HCT116 (cell line): ENCODE measurements around the gene AEBP1. TPM values are rescaled to one million over a fixed set of nuclear protein-coding genes. Genes with fewer than 3 reads are reported as not detected.

Source experiments
- ATAC-seq: fragments of 200-7000 bp; cut with Tn5 transposase; 2 replicates; pipeline ENCODE4 v1.9.1; 2020; ENCODE audit warnings: mild to moderate bottlenecking, moderate library complexity
- BruUV-seq: library from RNA; stranded (reverse); fragments of 400-500 nt; replicated peaks from 2 replicates; lab custom pipeline; 2021; lab: Mats Ljungman, UMichigan
- CTCF ChIA-PET: fragments of 300-600 bp; sonication (Branson Sonifier 250); formaldehyde crosslinking; loops from one replicate; lab custom pipeline; 2021; ENCODE audit warnings: antibody characterized with exemption; lab: Charles Lee
- POLR2A ChIA-PET: fragments of 300-600, 350-600 bp; sonication (Branson Sonifier 250); formaldehyde crosslinking; loops from one replicate; lab custom pipeline; 2021; ENCODE audit warnings: antibody characterized with exemption; lab: Charles Lee
- RAD21 ChIA-PET, 2 experiments: fragments of 300-600 bp; sonication (Branson Sonifier 250); formaldehyde crosslinking; loops; one replicate each; lab custom pipeline; 2023; ENCODE audit warnings: low total read pairs in 2 of 2; ENCODE audit not compliant: uncharacterized antibody in 2 of 2, unreplicated experiment in 2 of 2, low non-redundant PET in 1 of 2; lab: Charles Lee
- DNase-seq: peaks from one replicate; pipeline ENCODE4 v3.0.0-alpha.2; 2010; ENCODE audit warnings: low read depth, low spot score
- H2AFZ ChIP-seq: fragments of 200-600 bp; shearing (Covaris generic), sonication (generic); 2 replicates; pipeline ENCODE4 v1.6.1; 2017; ENCODE audit warnings: low read depth, mixed run types, mixed read lengths, antibody characterized with exemption, low read length; ENCODE audit not compliant: poor library complexity, severe bottlenecking
- H3K27ac ChIP-seq: 2 replicates; pipeline ENCODE4 v1.5.1; 2012; ENCODE audit warnings: low read depth, low read length
- H3K27me3 ChIP-seq: fragments of 200-600 bp; sonication (generic); 2 replicates; pipeline ENCODE4 v1.6.1; 2016; ENCODE audit warnings: mixed run types, low read length, mixed read lengths; ENCODE audit not compliant: insufficient read depth
- H3K36me3 ChIP-seq, 2 experiments: fragments of 200-500 bp in 1 of 2; fragments of 200-600 bp in 1 of 2; sonication (Bioruptor generic) in 1 of 2; sonication (generic) in 1 of 2; 2 replicates each; pipeline versions ENCODE4 v1.5.1 to v1.6.1; 2014 to 2016; ENCODE audit warnings: low read length in 2 of 2, inconsistent platforms in 1 of 2, mixed read lengths in 1 of 2, mixed run types in 1 of 2; ENCODE audit not compliant: insufficient read depth in 2 of 2, control insufficient read depth in 1 of 2
- H3K4me1 ChIP-seq, 2 experiments: fragments of 200-600 bp in 1 of 2; sonication (generic) in 1 of 2; 2 replicates each; pipeline versions ENCODE4 v1.5.1 to v1.6.1; 2012 to 2017; ENCODE audit warnings: low read length in 2 of 2, inconsistent platforms in 1 of 2, mild to moderate bottlenecking in 1 of 2, mixed read lengths in 1 of 2, mixed run types in 1 of 2, moderate library complexity in 1 of 2; ENCODE audit not compliant: insufficient read depth in 2 of 2, control insufficient read depth in 1 of 2
- H3K4me2 ChIP-seq: fragments of 200-600 bp; sonication (generic); 2 replicates; pipeline ENCODE4 v1.6.1; 2017; ENCODE audit warnings: mixed run types, low read length, mixed read lengths
- H3K4me3 ChIP-seq, 2 experiments: fragments of 200-600 bp in 1 of 2; sonication (generic) in 1 of 2; replicated peaks in 1 of 2; 2 replicates each; pipeline ENCODE4 v1.5.1; 2011 to 2016; ENCODE audit warnings: low read length in 2 of 2, control low read depth in 1 of 2, low read depth in 1 of 2, mild to moderate bottlenecking in 1 of 2, mixed read lengths in 1 of 2, mixed run types in 1 of 2
- H3K79me2 ChIP-seq: fragments of 200-600 bp; sonication (generic); 2 replicates; pipeline ENCODE4 v1.6.1; 2017; ENCODE audit warnings: mild to moderate bottlenecking, mixed run types, low read length, moderate library complexity, mixed read lengths; ENCODE audit not compliant: insufficient read depth
- H3K9ac ChIP-seq: fragments of 200-600 bp; sonication (generic); 2 replicates; pipeline ENCODE4 v1.6.1; 2016; ENCODE audit warnings: low read length, mixed read lengths
- H3K9me2 ChIP-seq: fragments of 200-600 bp; sonication (generic), shearing (Covaris generic); 2 replicates; pipeline ENCODE4 v1.6.1; 2017; ENCODE audit warnings: mixed run types, mild to moderate bottlenecking, moderate library complexity; ENCODE audit not compliant: insufficient read depth
- H3K9me3 ChIP-seq, 2 experiments: fragments of 200-500 bp in 1 of 2; fragments of 200-600 bp in 1 of 2; sonication (Bioruptor generic) in 1 of 2; sonication (generic) in 1 of 2; 2 replicates each; pipeline ENCODE4 v1.6.1; 2014 to 2017; ENCODE audit warnings: low read length in 2 of 2, mixed read lengths in 2 of 2, inconsistent platforms in 1 of 2, low read depth in 1 of 2, mild to moderate bottlenecking in 1 of 2, mixed run types in 1 of 2, moderate library complexity in 1 of 2; ENCODE audit not compliant: control insufficient read depth in 1 of 2, insufficient read depth in 1 of 2
- H4K20me1 ChIP-seq: fragments of 200-600 bp; sonication (generic), shearing (Covaris generic); 2 replicates; pipeline ENCODE4 v1.6.1; 2017; ENCODE audit warnings: mixed run types, mild to moderate bottlenecking, moderate library complexity; ENCODE audit not compliant: insufficient read depth
- CBX3 ChIP-seq: IDR thresholded peaks from 2 replicates; pipeline ENCODE4 v1.6.1; 2012; ENCODE audit warnings: low read depth
- CEBPB ChIP-seq: IDR thresholded peaks from 2 replicates; pipeline ENCODE4 v1.6.1; 2012; ENCODE audit warnings: low read depth
- ELF1 ChIP-seq: IDR thresholded peaks from 2 replicates; pipeline ENCODE4 v1.6.1; 2012; ENCODE audit warnings: low read depth, borderline replicate concordance
- EZH2 ChIP-seq: fragments of 200-600 bp; sonication (generic); IDR thresholded peaks from 2 replicates; pipeline ENCODE4 v1.6.1; 2017; ENCODE audit warnings: antibody characterized with exemption, mixed run types
- EZH2phosphoT487 ChIP-seq: fragments of 200-600 bp; IDR thresholded peaks from 2 replicates; pipeline ENCODE4 v1.6.1; 2018; ENCODE audit warnings: antibody characterized with exemption, borderline replicate concordance
- FOSL1 ChIP-seq: IDR thresholded peaks from 2 replicates; pipeline ENCODE4 v1.6.1; 2012; ENCODE audit warnings: low read depth
- JUND ChIP-seq: IDR thresholded peaks from 2 replicates; pipeline ENCODE4 v1.6.1; 2012
- POLR2A ChIP-seq: IDR thresholded peaks from 2 replicates; pipeline ENCODE4 v1.7.0; 2011; ENCODE audit warnings: borderline replicate concordance; ENCODE audit not compliant: insufficient read depth, insufficient read length; ENCODE audit errors: extremely low read depth
- POLR2AphosphoS5 ChIP-seq: IDR thresholded peaks from 2 replicates; pipeline ENCODE4 v1.6.1; 2011; ENCODE audit warnings: mild to moderate bottlenecking, low read depth, low read length, moderate library complexity
- RAD21 ChIP-seq: IDR thresholded peaks from 2 replicates; pipeline ENCODE4 v1.6.1; 2012; ENCODE audit warnings: low read depth, mild to moderate bottlenecking
- SP1 ChIP-seq: IDR thresholded peaks from 2 replicates; pipeline ENCODE4 v1.6.1; 2012; ENCODE audit warnings: low read depth
- SRF ChIP-seq: IDR thresholded peaks from 2 replicates; pipeline ENCODE4 v1.6.1; 2012; ENCODE audit warnings: low read depth
- TCF7L2 ChIP-seq: IDR thresholded peaks from 2 replicates; pipeline ENCODE4 v1.7.0; 2011; ENCODE audit warnings: borderline replicate concordance, inconsistent platforms; ENCODE audit not compliant: insufficient read depth, insufficient read length; ENCODE audit errors: extremely low read depth
- YY1 ChIP-seq: IDR thresholded peaks from 2 replicates; pipeline ENCODE4 v1.6.1; 2011; ENCODE audit warnings: low read length, low read depth, moderate library complexity, mild to moderate bottlenecking; ENCODE audit not compliant: insufficient replicate concordance; ENCODE audit errors: extremely low read depth
- ZNF274 ChIP-seq: fragments of 200-500 bp; sonication (Bioruptor generic); IDR thresholded peaks from 2 replicates; pipeline ENCODE4 v1.6.1; 2014; ENCODE audit warnings: mild to moderate bottlenecking, low read depth, low read length, inconsistent platforms
- intact Hi-C: fragments of 100-400 bp; cut with micrococcal nuclease; formaldehyde crosslinking; loops from 2 replicates; pipeline ENCODE4 v1.10.0; 2022
- total RNA-seq: library from RNA; stranded (reverse); gene quantifications from one replicate; pipeline ENCODE4 v1.2.1, GENCODE V29; 2021; ENCODE audit not compliant: unreplicated experiment
- TF ChIP-seq, protein P1 (sequence below), 3 experiments: fragments of 200-600 bp in 1 of 3; sonication (generic) in 1 of 3; IDR thresholded peaks in 2 of 3; conservative IDR thresholded peaks in 1 of 3; 2 replicates each; pipeline ENCODE4 v1.5.1; 2012 to 2017; ENCODE audit warnings: low read depth in 2 of 3, low read length in 2 of 3, antibody characterized with exemption in 1 of 3, borderline replicate concordance in 1 of 3, control low read depth in 1 of 3, mild to moderate bottlenecking in 1 of 3, mixed read lengths in 1 of 3, mixed run types in 1 of 3, moderate library complexity in 1 of 3; ENCODE audit not compliant: insufficient read depth in 1 of 3
- TF ChIP-seq, protein P2 (sequence below): IDR thresholded peaks from 2 replicates; pipeline ENCODE4 v1.6.1; 2012; ENCODE audit warnings: low read depth
- TF ChIP-seq, protein P3 (sequence below): IDR thresholded peaks from 2 replicates; pipeline ENCODE4 v1.6.1; 2011; ENCODE audit warnings: mild to moderate bottlenecking, low read length, moderate library complexity; ENCODE audit not compliant: insufficient replicate concordance; ENCODE audit errors: extremely low read depth
- TF ChIP-seq, protein P4 (sequence below): IDR thresholded peaks from 2 replicates; pipeline ENCODE4 v1.6.1; 2012
- TF ChIP-seq, protein P5 (sequence below): IDR thresholded peaks from 2 replicates; pipeline ENCODE4 v1.6.1; 2012

AEBP1 gene
- total RNA-seq, 1 experiment from 2014 or later: 0.49 TPM

DNA sequence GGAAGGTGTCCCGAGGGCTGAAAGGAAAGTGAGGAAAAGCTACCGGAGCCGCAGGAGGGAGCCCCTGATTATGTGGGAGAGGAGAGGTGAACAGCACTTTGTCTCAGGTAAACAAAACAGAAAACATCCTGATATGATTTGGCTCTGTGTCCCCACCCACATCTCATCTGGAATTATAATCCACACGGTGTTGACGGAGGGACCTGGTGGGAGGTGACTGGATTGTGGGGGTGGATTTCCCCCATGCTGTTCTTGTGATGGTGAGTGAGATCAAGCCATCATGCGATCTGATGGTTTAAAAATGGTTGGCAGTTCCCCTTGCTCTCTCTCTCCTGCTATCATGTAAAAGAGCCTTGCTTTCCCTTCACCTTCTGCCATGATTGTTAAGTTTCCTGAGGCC, 16.2 kb downstream of the AEBP1 start:
- Histone ChIP-seq H3K9me2 (no peaks in the 10 kb centered on the region), H3K4me2 (no peak overlapping the region), H3K4me3 (no peak overlapping the region), H3K4me1 (peaks cover 3 to 19% of the 10 kb centered on the region in 2 experiments; a peak in 2 of 4 replicates), H3K27ac (no peak overlapping the region), H3K9ac (no peak overlapping the region), H3K27me3 (no peaks in the 10 kb centered on the region), H3K36me3 (peaks cover 31 to 41% of the 10 kb centered on the region in 2 experiments), H3K9me3 (no peaks in the 10 kb centered on the region), H4K20me1 (no peaks in the 10 kb centered on the region), H3K79me2 (peaks cover 47% of the 10 kb centered on the region), H2AFZ (no peak overlapping the region)
- RAD21 ChIA-PET: no interaction called here
- DNase-seq: no peak
- no peak for ATAC-seq
- no TSS peak for BruUV-seq
- POLR2A ChIA-PET: no interaction called here
- CTCF ChIA-PET: no interaction called here
- TF ChIP-seq, protein P1, sequence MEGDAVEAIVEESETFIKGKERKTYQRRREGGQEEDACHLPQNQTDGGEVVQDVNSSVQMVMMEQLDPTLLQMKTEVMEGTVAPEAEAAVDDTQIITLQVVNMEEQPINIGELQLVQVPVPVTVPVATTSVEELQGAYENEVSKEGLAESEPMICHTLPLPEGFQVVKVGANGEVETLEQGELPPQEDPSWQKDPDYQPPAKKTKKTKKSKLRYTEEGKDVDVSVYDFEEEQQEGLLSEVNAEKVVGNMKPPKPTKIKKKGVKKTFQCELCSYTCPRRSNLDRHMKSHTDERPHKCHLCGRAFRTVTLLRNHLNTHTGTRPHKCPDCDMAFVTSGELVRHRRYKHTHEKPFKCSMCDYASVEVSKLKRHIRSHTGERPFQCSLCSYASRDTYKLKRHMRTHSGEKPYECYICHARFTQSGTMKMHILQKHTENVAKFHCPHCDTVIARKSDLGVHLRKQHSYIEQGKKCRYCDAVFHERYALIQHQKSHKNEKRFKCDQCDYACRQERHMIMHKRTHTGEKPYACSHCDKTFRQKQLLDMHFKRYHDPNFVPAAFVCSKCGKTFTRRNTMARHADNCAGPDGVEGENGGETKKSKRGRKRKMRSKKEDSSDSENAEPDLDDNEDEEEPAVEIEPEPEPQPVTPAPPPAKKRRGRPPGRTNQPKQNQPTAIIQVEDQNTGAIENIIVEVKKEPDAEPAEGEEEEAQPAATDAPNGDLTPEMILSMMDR (IDR thresholded peaks at IDR 0.05 in 2 of 3, conservative IDR thresholded peaks at IDR 0.05 in 1 of 3; ENCODE audit: borderline replicate concordance in 1 of 3, insufficient read depth in 1 of 3, low read depth in 2 of 3, low read length in 2 of 3): no peak
- TF ChIP-seq YY1 (no peak), POLR2AphosphoS5 (no peak), FOSL1 (no peak), SRF (no peak), SP1 (no peak), TCF7L2 (no peak), ELF1 (no peak), RAD21 (no peak), JUND (no peak), ZNF274 (no peak), EZH2phosphoT487 (no peak), CEBPB (no peak), CBX3 (no peak), EZH2 (no peak), POLR2A (no peak)
- TF ChIP-seq, protein P2, sequence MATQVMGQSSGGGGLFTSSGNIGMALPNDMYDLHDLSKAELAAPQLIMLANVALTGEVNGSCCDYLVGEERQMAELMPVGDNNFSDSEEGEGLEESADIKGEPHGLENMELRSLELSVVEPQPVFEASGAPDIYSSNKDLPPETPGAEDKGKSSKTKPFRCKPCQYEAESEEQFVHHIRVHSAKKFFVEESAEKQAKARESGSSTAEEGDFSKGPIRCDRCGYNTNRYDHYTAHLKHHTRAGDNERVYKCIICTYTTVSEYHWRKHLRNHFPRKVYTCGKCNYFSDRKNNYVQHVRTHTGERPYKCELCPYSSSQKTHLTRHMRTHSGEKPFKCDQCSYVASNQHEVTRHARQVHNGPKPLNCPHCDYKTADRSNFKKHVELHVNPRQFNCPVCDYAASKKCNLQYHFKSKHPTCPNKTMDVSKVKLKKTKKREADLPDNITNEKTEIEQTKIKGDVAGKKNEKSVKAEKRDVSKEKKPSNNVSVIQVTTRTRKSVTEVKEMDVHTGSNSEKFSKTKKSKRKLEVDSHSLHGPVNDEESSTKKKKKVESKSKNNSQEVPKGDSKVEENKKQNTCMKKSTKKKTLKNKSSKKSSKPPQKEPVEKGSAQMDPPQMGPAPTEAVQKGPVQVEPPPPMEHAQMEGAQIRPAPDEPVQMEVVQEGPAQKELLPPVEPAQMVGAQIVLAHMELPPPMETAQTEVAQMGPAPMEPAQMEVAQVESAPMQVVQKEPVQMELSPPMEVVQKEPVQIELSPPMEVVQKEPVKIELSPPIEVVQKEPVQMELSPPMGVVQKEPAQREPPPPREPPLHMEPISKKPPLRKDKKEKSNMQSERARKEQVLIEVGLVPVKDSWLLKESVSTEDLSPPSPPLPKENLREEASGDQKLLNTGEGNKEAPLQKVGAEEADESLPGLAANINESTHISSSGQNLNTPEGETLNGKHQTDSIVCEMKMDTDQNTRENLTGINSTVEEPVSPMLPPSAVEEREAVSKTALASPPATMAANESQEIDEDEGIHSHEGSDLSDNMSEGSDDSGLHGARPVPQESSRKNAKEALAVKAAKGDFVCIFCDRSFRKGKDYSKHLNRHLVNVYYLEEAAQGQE: no peak
- TF ChIP-seq, protein P3, sequence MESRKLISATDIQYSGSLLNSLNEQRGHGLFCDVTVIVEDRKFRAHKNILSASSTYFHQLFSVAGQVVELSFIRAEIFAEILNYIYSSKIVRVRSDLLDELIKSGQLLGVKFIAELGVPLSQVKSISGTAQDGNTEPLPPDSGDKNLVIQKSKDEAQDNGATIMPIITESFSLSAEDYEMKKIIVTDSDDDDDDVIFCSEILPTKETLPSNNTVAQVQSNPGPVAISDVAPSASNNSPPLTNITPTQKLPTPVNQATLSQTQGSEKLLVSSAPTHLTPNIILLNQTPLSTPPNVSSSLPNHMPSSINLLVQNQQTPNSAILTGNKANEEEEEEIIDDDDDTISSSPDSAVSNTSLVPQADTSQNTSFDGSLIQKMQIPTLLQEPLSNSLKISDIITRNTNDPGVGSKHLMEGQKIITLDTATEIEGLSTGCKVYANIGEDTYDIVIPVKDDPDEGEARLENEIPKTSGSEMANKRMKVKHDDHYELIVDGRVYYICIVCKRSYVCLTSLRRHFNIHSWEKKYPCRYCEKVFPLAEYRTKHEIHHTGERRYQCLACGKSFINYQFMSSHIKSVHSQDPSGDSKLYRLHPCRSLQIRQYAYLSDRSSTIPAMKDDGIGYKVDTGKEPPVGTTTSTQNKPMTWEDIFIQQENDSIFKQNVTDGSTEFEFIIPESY: no peak
- TF ChIP-seq, protein P4, sequence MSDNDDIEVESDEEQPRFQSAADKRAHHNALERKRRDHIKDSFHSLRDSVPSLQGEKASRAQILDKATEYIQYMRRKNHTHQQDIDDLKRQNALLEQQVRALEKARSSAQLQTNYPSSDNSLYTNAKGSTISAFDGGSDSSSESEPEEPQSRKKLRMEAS: no peak
- TF ChIP-seq, protein P5, sequence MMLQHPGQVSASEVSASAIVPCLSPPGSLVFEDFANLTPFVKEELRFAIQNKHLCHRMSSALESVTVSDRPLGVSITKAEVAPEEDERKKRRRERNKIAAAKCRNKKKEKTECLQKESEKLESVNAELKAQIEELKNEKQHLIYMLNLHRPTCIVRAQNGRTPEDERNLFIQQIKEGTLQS: no peak
- intact Hi-C loops: loop anchor here (5.0 kb wide), 1 partner anchor 38 kb away; the partner anchor contains the start of gene POLM
